ENCODE data around the gene TSPAN9.

Gene TSPAN9

GRCh38 chr12:3047961-3048360 is 29.2 kb upstream of the TSPAN9 start:
- TF ChIP-seq, protein P1, sequence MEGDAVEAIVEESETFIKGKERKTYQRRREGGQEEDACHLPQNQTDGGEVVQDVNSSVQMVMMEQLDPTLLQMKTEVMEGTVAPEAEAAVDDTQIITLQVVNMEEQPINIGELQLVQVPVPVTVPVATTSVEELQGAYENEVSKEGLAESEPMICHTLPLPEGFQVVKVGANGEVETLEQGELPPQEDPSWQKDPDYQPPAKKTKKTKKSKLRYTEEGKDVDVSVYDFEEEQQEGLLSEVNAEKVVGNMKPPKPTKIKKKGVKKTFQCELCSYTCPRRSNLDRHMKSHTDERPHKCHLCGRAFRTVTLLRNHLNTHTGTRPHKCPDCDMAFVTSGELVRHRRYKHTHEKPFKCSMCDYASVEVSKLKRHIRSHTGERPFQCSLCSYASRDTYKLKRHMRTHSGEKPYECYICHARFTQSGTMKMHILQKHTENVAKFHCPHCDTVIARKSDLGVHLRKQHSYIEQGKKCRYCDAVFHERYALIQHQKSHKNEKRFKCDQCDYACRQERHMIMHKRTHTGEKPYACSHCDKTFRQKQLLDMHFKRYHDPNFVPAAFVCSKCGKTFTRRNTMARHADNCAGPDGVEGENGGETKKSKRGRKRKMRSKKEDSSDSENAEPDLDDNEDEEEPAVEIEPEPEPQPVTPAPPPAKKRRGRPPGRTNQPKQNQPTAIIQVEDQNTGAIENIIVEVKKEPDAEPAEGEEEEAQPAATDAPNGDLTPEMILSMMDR (IDR thresholded peaks at IDR 0.05; ENCODE audit: insufficient read depth, low read length): no peak
- no peak for TF ChIP-seq SPI1 (IDR thresholded peaks at IDR 0.05; ENCODE audit: borderline replicate concordance, low read depth)
- TF ChIP-seq GABPA (IDR thresholded peaks at IDR 0.05; ENCODE audit: low read depth): no peak
- TF ChIP-seq REST (IDR thresholded peaks at IDR 0.05; ENCODE audit: insufficient replicate concordance, low read depth): no peak
- no peak for TF ChIP-seq POLR2AphosphoS5 (IDR thresholded peaks at IDR 0.05; ENCODE audit: low read depth)
- Histone ChIP-seq H3K27ac (replicated peaks) (no peak overlapping the region), H3K27me3 (ENCODE audit: insufficient read depth, poor library complexity, severe bottlenecking) (no peaks in the 10 kb centered on the region), H3K4me3 (replicated peaks; ENCODE audit: insufficient read depth, low read length) (no peak overlapping the region)
- DNase-seq (ENCODE audit: low read depth in 1 of 2, low spot score in 1 of 2): no peak

DNA sequence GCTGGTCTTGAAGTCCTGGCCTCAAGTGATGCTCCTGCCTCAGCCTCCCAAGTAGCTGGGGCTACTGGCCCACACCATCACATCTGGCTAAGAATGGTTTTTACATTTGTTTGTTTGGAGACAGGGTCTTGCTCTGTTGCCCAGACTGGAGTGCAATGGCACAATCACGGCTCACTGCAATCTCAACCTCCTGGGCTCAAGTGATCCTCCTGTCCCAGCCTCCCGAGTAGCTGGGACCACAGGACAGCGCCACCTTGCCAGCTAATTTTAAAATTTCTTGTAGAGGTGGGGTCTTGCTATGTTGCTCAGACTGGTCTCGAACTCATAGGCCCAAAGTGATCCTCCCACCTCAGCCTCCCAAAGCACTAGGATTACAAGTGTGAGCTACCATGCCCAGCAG is 28.6 kb upstream of the TSPAN9 start:
- Histone ChIP-seq H3K27ac (replicated peaks) (no peak overlapping the region), H3K4me3 (replicated peaks; ENCODE audit: insufficient read depth, low read length) (no peak overlapping the region), H3K27me3 (ENCODE audit: insufficient read depth, poor library complexity, severe bottlenecking) (no peaks in the 10 kb centered on the region)
- TF ChIP-seq SPI1 (IDR thresholded peaks at IDR 0.05; ENCODE audit: borderline replicate concordance, low read depth) (no peak), REST (IDR thresholded peaks at IDR 0.05; ENCODE audit: insufficient replicate concordance, low read depth) (no peak), GABPA (IDR thresholded peaks at IDR 0.05; ENCODE audit: low read depth) (no peak), POLR2AphosphoS5 (IDR thresholded peaks at IDR 0.05; ENCODE audit: low read depth) (no peak)
- TF ChIP-seq, protein P1 (IDR thresholded peaks at IDR 0.05; ENCODE audit: insufficient read depth, low read length): no peak
- DNase-seq (ENCODE audit: low read depth in 1 of 2, low spot score in 1 of 2): no peak

DNA sequence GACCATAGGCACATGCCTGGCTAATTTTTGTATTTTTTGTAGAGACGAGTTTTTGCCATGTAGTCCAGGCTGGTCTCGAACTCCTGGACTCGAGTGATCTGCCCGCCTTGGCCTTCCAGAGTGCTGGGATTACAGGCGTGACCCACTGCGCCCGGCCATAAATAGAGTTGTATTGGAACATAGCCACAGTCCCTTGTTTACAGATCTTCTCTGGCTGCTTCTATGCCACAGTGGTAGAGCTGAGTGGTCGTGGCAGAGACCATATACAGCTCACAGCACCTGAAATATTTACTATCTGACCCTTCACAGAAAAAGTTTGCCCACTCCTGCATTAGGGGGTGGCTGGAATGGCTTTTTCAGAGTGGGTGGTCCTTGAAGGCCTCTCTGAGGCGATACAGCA is 28.0 kb upstream of the TSPAN9 start:
- DNase-seq (ENCODE audit: low read depth in 1 of 2, low spot score in 1 of 2): no peak
- no peak overlapping the region for H3K27ac ChIP-seq (replicated peaks)
- H3K27me3 ChIP-seq (ENCODE audit: insufficient read depth, poor library complexity, severe bottlenecking): no peaks in the 10 kb centered on the region
- TF ChIP-seq POLR2AphosphoS5 (IDR thresholded peaks at IDR 0.05; ENCODE audit: low read depth): no peak
- TF ChIP-seq REST (IDR thresholded peaks at IDR 0.05; ENCODE audit: insufficient replicate concordance, low read depth): no peak
- TF ChIP-seq GABPA (IDR thresholded peaks at IDR 0.05; ENCODE audit: low read depth): no peak
- TF ChIP-seq, protein P1 (IDR thresholded peaks at IDR 0.05; ENCODE audit: insufficient read depth, low read length): no peak
- no peak for TF ChIP-seq SPI1 (IDR thresholded peaks at IDR 0.05; ENCODE audit: borderline replicate concordance, low read depth)
- no peak overlapping the region for H3K4me3 ChIP-seq (replicated peaks; ENCODE audit: insufficient read depth, low read length)
